A673 (cell line): ENCODE measurements around the gene ADGRE1. TPM values are rescaled to one million over a fixed set of nuclear protein-coding genes. Genes with fewer than 3 reads are reported as not detected.

Experiments
- BruUV-seq: library from RNA; stranded (reverse); fragments of 400-500 nt; replicated peaks from 2 replicates; lab custom pipeline; 2021; lab: Mats Ljungman, UMichigan
- CTCF ChIA-PET: fragments of 300-600 bp; sonication (Branson Sonifier 250); formaldehyde crosslinking; loops from one replicate; lab custom pipeline; 2022; ENCODE audit warnings: antibody characterized with exemption; lab: Charles Lee
- POLR2A ChIA-PET: fragments of 300-600 bp; sonication (Branson Sonifier 250); formaldehyde crosslinking; loops from one replicate; lab custom pipeline; 2022; ENCODE audit warnings: antibody characterized with exemption; ENCODE audit not compliant: low non-redundant PET; lab: Charles Lee
- DNase-seq: peaks from one replicate; pipeline ENCODE4 v3.0.0-alpha.2; 2015; ENCODE audit warnings: low spot score
- H3K27ac ChIP-seq: fragments of 200-600 bp; sonication (generic); 2 replicates; pipeline ENCODE4 v1.5.1; 2016; ENCODE audit warnings: mixed run types, low read depth, mild to moderate bottlenecking, mixed read lengths, antibody characterized with exemption, low read length; ENCODE audit not compliant: poor library complexity, severe bottlenecking
- H3K27me3 ChIP-seq: fragments of 200-600 bp; sonication (generic); replicated peaks from 2 replicates; pipeline ENCODE4 v1.6.1; 2017; ENCODE audit warnings: mixed run types, low read depth, mild to moderate bottlenecking, mixed read lengths, antibody characterized with exemption, low read length; ENCODE audit not compliant: insufficient read depth, poor library complexity
- H3K36me3 ChIP-seq: fragments of 200-600 bp; sonication (generic); 2 replicates; pipeline ENCODE4 v1.6.1; 2016; ENCODE audit warnings: mixed run types, mild to moderate bottlenecking, mixed read lengths, antibody characterized with exemption, low read length; ENCODE audit not compliant: insufficient read depth, poor library complexity, severe bottlenecking
- H3K4me1 ChIP-seq: fragments of 200-600 bp; sonication (generic); 2 replicates; pipeline ENCODE4 v1.6.1; 2017; ENCODE audit warnings: mixed run types, mild to moderate bottlenecking, mixed read lengths, antibody characterized with exemption, low read length; ENCODE audit not compliant: insufficient read depth, poor library complexity, severe bottlenecking
- H3K4me3 ChIP-seq: fragments of 200-600 bp; sonication (generic); 2 replicates; pipeline ENCODE4 v1.5.1; 2016; ENCODE audit warnings: low read depth, mixed run types, mild to moderate bottlenecking, mixed read lengths, low read length; ENCODE audit not compliant: poor library complexity, severe bottlenecking
- H3K9me3 ChIP-seq: fragments of 200-600 bp; sonication (generic); 2 replicates; pipeline ENCODE4 v1.6.1; 2016; ENCODE audit warnings: mixed run types, low read depth, mild to moderate bottlenecking, mixed read lengths, antibody characterized with exemption, low read length; ENCODE audit not compliant: poor library complexity, severe bottlenecking
- EZH2 ChIP-seq: fragments of 200-600 bp; sonication (generic); IDR thresholded peaks from 2 replicates; pipeline ENCODE4 v1.6.1; 2017; ENCODE audit warnings: borderline replicate concordance, low read depth, mild to moderate bottlenecking, mixed read lengths, antibody characterized with exemption, low read length; ENCODE audit not compliant: poor library complexity, severe bottlenecking
- intact Hi-C: fragments of 100-400 bp; cut with micrococcal nuclease; formaldehyde crosslinking; loops from one replicate; pipeline ENCODE4 v1.10.0; 2022; ENCODE audit not compliant: unreplicated experiment
- total RNA-seq: library from RNA; stranded (reverse); gene quantifications from 2 replicates; pipeline ENCODE4 v1.2.3, GENCODE V29; 2021
- TF ChIP-seq, protein P1 (sequence below): fragments of 300-800, 200-600 bp; sonication (generic); conservative IDR thresholded peaks from 2 replicates; pipeline ENCODE4 v1.5.1; 2017; ENCODE audit warnings: low read depth, mild to moderate bottlenecking, antibody characterized with exemption, low read length, moderate library complexity, mixed read lengths

Gene ADGRE1
- total RNA-seq, 1 experiment from 2014 or later = not detected

DNA sequence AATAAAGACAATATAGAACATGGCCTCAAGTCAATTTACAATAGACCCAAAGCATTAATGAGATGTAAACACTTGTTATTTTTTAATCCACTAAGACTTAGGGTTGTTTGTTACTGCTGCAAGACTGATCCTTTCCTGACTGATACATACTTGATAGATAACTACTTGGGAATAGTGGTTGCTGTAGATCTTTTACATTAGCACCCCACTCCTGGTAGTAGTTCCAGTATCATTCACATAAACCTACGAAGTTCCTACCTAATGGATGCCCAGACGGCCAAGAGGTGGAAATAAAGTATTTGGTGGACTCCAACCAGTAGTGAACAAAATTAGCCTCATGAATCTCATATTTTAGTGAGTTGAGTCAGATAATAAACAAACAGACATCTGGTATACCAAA is 26.9 kb downstream of the ADGRE1 start:
- intact Hi-C loops = no loop called here
- no peak overlapping the region for H3K27ac ChIP-seq
- H3K4me3 ChIP-seq = no peak overlapping the region
- no peak for DNase-seq
- H3K4me1 ChIP-seq = no peaks in the 10 kb centered on the region
- no peaks in the 10 kb centered on the region for H3K36me3 ChIP-seq
- H3K9me3 ChIP-seq = peaks cover 12% of the 10 kb centered on the region
- BruUV-seq = no TSS peak
- no peak for TF ChIP-seq EZH2
- ChIA-PET POLR2A (interaction anchor here (0.6 kb wide), 1 partner anchor 1438 kb away, joined by 7 read pairs; no protein-coding TSS in a partner anchor), CTCF (no interaction called here)
- H3K27me3 ChIP-seq = no peaks in the 10 kb centered on the region

DNA sequence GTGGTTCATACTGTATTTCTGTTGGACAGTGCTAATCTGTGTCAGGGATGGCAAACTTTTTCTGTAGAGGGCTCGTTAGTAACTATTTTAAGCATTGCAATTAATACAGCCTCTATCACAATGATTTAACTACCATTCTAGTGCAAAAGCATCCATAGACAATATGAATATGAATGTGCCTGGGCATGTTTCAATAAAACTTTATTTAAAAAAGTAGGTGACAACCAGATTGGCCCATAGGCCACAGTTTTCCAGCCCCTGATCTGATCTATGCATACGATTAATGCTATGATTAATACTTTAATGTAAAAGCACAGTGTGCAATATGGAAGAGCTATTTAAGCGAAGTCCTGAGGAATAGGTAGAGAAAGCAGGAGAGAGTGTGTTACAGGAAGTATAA is 29.6 kb downstream of the ADGRE1 start:
- no peak overlapping the region for H3K27ac ChIP-seq
- H3K4me3 ChIP-seq = no peak overlapping the region
- H3K9me3 ChIP-seq = peaks cover 12% of the 10 kb centered on the region
- H3K27me3 ChIP-seq = no peaks in the 10 kb centered on the region
- CTCF ChIA-PET = no interaction called here
- TF ChIP-seq, protein P1, sequence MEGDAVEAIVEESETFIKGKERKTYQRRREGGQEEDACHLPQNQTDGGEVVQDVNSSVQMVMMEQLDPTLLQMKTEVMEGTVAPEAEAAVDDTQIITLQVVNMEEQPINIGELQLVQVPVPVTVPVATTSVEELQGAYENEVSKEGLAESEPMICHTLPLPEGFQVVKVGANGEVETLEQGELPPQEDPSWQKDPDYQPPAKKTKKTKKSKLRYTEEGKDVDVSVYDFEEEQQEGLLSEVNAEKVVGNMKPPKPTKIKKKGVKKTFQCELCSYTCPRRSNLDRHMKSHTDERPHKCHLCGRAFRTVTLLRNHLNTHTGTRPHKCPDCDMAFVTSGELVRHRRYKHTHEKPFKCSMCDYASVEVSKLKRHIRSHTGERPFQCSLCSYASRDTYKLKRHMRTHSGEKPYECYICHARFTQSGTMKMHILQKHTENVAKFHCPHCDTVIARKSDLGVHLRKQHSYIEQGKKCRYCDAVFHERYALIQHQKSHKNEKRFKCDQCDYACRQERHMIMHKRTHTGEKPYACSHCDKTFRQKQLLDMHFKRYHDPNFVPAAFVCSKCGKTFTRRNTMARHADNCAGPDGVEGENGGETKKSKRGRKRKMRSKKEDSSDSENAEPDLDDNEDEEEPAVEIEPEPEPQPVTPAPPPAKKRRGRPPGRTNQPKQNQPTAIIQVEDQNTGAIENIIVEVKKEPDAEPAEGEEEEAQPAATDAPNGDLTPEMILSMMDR = no peak
- TF ChIP-seq EZH2 = no peak
- H3K4me1 ChIP-seq = no peaks in the 10 kb centered on the region
- intact Hi-C loops = no loop called here
- no peak for DNase-seq
- no peaks in the 10 kb centered on the region for H3K36me3 ChIP-seq
- POLR2A ChIA-PET = no interaction called here
- BruUV-seq = no TSS peak

DNA sequence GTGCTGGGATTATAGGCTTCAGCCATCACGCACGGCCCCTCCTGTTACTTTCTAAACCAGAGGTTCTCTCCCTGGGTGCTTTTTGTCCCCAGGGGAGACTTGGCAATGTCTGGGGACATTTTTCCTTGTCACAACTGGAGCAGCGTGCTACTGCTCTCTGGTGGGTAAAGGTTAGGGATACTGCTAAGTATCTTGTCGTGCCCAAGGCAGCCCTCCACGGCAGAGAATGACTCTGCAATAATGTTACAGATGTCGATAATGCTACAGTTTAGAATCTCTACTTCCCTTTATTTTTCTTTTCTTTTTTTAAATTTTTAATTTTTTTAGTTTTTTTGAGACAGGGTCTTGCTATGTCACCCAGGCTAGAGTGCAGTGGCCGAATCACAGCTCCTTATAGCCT is 38.0 kb downstream of the ADGRE1 start:
- Histone ChIP-seq H3K4me3 (no peak overlapping the region), H3K4me1 (no peaks in the 10 kb centered on the region), H3K36me3 (no peaks in the 10 kb centered on the region), H3K27ac (no peak overlapping the region), H3K9me3 (no peaks in the 10 kb centered on the region), H3K27me3 (no peaks in the 10 kb centered on the region)
- DNase-seq = no peak
- TF ChIP-seq, protein P1 = no peak
- no peak for TF ChIP-seq EZH2
- no TSS peak for BruUV-seq
- ChIA-PET CTCF (no interaction called here), POLR2A (no interaction called here)
- intact Hi-C loops = no loop called here
